Bronchial epithelial cell (primary cell): ENCODE data around the gene SIDT1. TPM values are rescaled to one million over a fixed set of nuclear protein-coding genes. Genes with fewer than 3 reads are reported as not detected.

ENCODE experiments used
- DNase-seq: peaks from one replicate; pipeline ENCODE4 v3.0.0-alpha.2; 2010; ENCODE audit warnings: low read depth
- FAIRE-seq: peaks from 2 replicates; lab custom pipeline; 2011; peaks lifted over from hg19 to GRCh38; lab: Jason Lieb, UNC
- H3K27me3 ChIP-seq: 2 replicates; pipeline ENCODE4 v1.5.1; 2011; ENCODE audit warnings: low read length; ENCODE audit not compliant: control insufficient read depth, insufficient read depth
- H3K36me3 ChIP-seq: 2 replicates; pipeline ENCODE4 v1.5.1; 2011; ENCODE audit warnings: low read length; ENCODE audit not compliant: control insufficient read depth, insufficient read depth
- H3K4me3 ChIP-seq: 2 replicates; pipeline ENCODE4 v1.5.1; 2011; ENCODE audit warnings: mild to moderate bottlenecking, low read depth, low read length, control low read depth
- CTCF ChIP-seq: IDR thresholded peaks from 2 replicates; pipeline ENCODE4 v1.5.1; 2011; ENCODE audit warnings: mild to moderate bottlenecking, moderate library complexity, low read length, control low read depth, inconsistent platforms; ENCODE audit not compliant: insufficient read depth, severe bottlenecking
- total RNA-seq: library from RNA; depleted of rRNA; stranded (reverse); fragments of >200 nt; gene quantifications from 2 replicates; pipeline ENCODE4 v1.2.1, GENCODE V29; 2014

SIDT1 gene
- total RNA-seq, 1 donor from 2014 or later, result 0.53 TPM

GRCh38 chr3:113514265-113514769 is 18.0 kb upstream of the SIDT1 start:
- FAIRE-seq (no peak), DNase-seq (no peak)
- H3K27me3 ChIP-seq, result no peaks in the 10 kb centered on the region
- TF ChIP-seq CTCF, result no peak
- peak overlapping the region; percentile 81 for H3K4me3 ChIP-seq
- H3K36me3 ChIP-seq, result no peaks in the 10 kb centered on the region

GRCh38 chr3:113516115-113516505 is 16.2 kb upstream of the SIDT1 start:
- FAIRE-seq, result no peak

GRCh38 chr3:113521981-113522380 is 10.4 kb upstream of the SIDT1 start:
- DNase-seq (no peak), FAIRE-seq (no peak)
- Histone ChIP-seq H3K27me3 (no peaks in the 10 kb centered on the region), H3K4me3 (no peak overlapping the region), H3K36me3 (no peaks in the 10 kb centered on the region)
- TF ChIP-seq CTCF, result no peak

More at GRCh38 chr3:113516115-113516505, 16.2 kb upstream of the SIDT1 start:
- no peak for TF ChIP-seq CTCF
- Histone ChIP-seq H3K36me3 (no peaks in the 10 kb centered on the region), H3K27me3 (no peaks in the 10 kb centered on the region), H3K4me3 (no peak overlapping the region)
- DNase-seq, result peak; percentile 31

GRCh38 chr3:113523241-113523640 is 9.1 kb upstream of the SIDT1 start:
- no peaks in the 10 kb centered on the region for H3K27me3 ChIP-seq
- TF ChIP-seq CTCF, result no peak
- no peak overlapping the region for H3K4me3 ChIP-seq
- FAIRE-seq (no peak), DNase-seq (peak; percentile 75)
- H3K36me3 ChIP-seq, result no peaks in the 10 kb centered on the region

- H3K4me3 ChIP-seq, result peak overlapping the region; percentile 52
- H3K27me3 ChIP-seq, result no peaks in the 10 kb centered on the region
- FAIRE-seq (no peak), DNase-seq (no peak)
- no peaks in the 10 kb centered on the region for H3K36me3 ChIP-seq
- peak; percentile 5 for TF ChIP-seq CTCF
These were observed 561 bp downstream of the SIDT1 start for GRCh38 chr3:113532698-113533533.
